ENCODE data around the gene SAMD11.

- TF ChIP-seq POLR2A (IDR thresholded peaks at IDR 0.05), result no peak
- TF ChIP-seq POLR2AphosphoS5 (IDR thresholded peaks at IDR 0.05), result no peak
- no peak for TF ChIP-seq CTCF (IDR thresholded peaks at IDR 0.05)
Observed at GRCh38 chr1:933603-933940, 9.8 kb downstream of the SAMD11 start.
